ENCODE results near the gene ARTN.

The ARTN gene, protein sequence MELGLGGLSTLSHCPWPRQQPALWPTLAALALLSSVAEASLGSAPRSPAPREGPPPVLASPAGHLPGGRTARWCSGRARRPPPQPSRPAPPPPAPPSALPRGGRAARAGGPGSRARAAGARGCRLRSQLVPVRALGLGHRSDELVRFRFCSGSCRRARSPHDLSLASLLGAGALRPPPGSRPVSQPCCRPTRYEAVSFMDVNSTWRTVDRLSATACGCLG

GRCh38 chr1:43933386-43934100 lies at the start of gene ARTN:
Gene ARTN, plus strand, starts transcription at chr1:43933801. Its CDS starts 1,856 bp downstream, at chr1:43935657.
- DNase-seq (ENCODE audit: low read depth, low spot score): no peak

DNA sequence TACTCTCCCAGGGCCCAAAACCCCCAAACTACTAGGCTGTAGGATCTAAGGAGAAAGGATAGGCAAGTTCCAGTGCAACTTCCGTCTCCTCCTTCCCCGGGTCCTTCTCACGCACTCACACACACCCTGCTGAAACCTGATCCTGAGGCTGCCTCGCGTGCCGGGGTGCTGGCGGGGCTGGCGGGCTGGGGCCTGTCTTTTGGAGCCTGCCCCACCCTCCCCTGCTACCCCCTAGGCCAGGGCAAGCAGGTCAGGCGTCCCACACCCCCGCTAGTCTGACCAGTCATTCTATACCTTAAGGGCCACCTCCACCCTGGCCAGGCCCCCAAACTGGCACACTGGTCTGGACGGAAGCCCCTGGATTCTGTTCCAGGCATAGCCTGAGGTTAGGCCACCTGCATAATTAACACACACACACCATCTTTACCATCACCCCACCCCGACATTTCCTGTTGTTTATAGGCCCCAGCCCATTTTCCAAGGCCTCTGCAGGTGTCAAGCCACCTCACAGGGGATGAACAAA lies 48.3 kb upstream of the ARTN start:
- no peak for DNase-seq (ENCODE audit: low read depth, low spot score)

GRCh38 chr1:43887748-43888147 lies 45.9 kb upstream of the ARTN start:
- no peak for DNase-seq (ENCODE audit: low read depth, low spot score)

DNA sequence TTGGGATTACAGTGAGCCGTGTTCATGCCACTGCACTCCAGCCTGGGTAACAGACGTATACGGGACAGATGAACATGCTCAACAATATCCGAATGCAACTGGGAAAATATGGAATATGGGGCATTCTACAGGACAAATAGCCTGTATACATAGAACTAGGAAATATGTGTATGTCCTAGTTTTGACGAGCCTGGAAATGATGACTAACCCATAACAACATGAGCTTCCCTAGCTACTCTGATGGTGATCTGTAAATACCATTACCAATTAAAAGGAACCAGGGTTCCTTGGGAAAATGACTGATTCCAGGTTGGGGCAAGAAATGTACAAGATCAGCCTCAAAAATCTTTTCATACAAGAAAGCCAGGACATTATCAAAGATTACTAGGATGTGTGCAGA lies 42.8 kb upstream of the ARTN start:
- DNase-seq (ENCODE audit: low read depth, low spot score): no peak

DNA sequence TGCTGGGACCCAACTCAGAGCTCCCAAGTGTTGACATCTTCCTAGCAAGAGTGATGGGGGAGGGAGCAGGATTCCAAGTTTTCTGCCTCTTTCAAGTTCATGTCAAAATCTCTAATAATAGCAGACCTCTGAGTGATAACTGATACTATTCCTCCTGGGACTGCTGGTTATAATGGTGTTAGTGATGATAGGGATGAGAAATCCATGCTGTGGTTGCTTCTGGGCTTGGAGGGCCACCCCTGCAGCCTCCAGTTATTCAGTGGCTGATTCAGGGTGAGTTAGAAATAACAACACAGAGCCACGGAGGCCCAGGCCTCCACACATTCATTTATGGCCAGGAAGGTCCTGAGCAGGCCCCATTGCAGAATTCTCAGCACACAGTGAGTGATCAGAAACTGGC lies 40.6 kb upstream of the ARTN start:
- no peak for DNase-seq (ENCODE audit: low read depth, low spot score)

DNA sequence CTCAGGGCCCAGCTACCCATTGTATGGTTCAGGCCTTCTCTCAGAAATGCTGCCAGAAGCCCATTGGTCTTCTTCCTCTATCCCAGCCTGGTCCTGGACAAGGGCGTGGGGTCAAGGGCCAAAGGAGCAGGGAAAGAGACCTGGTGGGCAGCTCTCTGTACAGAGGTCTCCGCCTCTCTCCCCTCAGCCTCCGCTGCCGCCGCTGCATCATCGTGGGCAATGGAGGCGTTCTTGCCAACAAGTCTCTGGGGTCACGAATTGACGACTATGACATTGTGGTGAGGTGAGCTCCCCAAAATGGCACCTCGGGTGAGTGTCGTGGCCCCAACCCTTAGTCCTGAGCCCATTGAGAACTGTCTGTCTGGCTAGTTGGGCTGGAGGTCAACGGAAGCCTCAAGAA lies 34.6 kb upstream of the ARTN start:
- DNase-seq (ENCODE audit: low read depth, low spot score): no peak

DNA sequence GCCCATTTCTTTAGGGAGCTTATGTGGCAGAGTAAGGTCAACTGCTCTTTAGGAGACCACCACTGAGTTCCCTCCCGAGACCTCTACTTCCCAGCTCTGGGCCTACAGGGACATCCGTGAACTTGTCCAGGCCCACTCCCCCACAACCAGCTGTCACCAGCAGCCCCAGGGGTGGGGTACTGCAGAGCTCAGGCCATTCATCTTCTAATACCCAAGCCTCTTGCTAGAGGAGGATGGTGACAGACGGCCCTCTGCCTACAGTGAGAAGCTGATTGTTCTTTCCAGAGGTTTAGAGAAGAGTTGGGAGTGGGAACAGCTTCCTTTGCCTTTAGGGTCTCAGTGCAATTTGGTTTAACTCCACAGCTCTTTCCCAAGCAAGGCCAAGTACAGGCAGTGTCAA lies 33.2 kb upstream of the ARTN start:
- no peak for DNase-seq (ENCODE audit: low read depth, low spot score)

- DNase-seq (ENCODE audit: low read depth, low spot score): no peak
Measured at GRCh38 chr1:43901196-43901961, 32.2 kb upstream of the ARTN start.

DNA sequence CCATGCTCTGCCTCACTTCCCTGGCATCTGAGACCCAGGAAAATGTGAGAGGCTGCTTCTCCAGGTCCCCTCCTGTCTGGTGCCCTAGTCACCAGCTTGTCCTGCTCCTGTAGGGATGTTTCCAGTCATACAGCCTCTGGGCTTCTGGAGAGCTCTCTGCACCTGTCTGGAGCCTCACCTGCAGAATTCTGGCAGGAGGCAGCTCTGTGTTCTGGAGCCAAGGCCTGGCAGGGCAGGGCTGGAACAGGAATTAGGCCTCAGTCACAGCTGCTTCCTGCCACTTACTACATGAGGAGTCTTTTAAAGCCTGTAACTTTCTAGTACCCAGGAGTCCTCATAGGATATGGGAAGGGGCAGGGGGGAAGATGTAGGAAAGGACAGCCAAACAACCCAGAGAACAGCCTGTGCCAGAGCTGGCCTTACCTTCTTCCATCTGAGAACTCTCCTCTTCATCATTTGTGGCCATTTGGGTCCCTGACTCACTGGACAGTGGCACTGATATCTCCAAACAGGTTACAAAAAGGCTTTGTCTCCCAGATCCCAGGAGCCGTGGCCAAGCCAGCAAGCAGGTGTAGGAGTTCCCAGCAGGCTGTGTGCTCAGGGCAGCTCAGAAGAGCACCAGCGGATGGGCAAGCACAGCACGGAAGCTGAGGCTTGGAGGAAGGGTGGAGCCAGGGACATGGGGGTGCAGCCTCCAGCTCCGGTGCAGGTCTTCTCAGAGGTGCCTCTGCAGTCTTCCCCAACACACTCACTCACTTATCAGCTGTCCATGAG lies 31.4 kb upstream of the ARTN start:
- DNase-seq (ENCODE audit: low read depth, low spot score): no peak

DNA sequence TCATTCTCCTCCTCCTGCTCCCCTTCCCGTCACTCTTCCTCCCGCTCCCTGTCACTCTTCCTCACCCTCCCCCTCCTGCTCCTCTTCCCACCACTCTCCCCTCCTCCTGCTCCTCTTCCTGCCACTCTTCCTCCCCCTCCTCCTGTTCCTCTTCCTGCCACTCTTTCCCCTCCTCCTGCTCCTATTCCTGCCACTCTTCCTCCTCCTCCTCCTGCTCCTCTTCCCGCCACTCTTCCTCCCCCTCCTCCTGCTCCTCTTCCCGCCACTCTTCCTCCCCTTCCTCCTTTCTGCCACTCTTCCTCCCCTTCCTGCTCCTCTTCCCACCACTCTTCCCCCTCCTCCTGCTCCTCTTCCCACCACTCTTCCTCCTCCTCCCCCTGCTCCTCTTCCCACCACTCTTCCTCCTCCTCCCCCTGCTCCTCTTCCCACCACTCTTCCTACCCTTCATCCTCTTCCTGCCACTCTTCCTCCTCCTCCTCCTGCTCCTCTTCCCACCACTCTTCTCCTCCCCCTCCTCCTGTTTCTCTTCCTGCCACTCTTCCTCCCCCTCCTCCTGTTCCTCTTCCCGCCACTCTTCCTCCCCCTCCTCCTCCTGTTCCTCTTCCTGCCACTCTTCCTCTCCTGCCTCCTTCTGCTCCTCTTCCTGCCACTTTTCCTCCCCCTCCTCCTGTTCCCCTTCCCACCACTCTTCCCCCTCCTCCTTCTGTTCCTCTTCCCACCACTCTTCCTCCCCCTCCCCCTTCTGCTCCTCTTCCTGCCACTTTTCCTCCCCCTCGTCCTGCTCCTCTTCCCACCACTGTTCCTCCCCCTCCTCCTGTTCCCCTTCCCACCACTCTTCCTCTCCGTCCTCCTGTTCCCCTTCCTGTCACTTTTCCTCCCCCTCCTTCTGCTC lies 28.7 kb upstream of the ARTN start:
- no peak for DNase-seq (ENCODE audit: low read depth, low spot score)

GRCh38 chr1:43908226-43908625 lies 25.4 kb upstream of the ARTN start:
- DNase-seq (ENCODE audit: low read depth, low spot score): no peak

DNA sequence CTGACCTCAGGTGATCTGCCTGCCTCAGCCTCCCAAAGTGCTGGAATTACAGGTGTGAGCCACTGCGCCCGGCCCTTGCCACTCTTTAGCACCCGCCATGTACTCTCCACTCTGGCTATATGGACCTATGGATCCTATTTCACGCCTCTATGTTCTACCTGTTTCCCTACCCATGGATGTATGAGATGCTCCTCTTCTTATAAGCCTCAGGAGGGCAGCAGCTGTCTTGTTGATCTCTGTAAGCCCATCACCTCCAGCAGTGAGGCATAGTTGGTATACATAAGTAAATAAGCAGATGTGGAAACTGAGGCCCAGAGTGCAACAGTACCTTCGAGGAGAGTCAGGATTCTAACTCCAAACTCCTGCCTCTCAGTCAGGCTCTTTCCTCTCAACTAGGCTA lies 24.7 kb upstream of the ARTN start:
- no peak for DNase-seq (ENCODE audit: low read depth, low spot score)

- DNase-seq (ENCODE audit: low read depth, low spot score): no peak
Measured at GRCh38 chr1:43910343-43910742, 23.3 kb upstream of the ARTN start.

DNA sequence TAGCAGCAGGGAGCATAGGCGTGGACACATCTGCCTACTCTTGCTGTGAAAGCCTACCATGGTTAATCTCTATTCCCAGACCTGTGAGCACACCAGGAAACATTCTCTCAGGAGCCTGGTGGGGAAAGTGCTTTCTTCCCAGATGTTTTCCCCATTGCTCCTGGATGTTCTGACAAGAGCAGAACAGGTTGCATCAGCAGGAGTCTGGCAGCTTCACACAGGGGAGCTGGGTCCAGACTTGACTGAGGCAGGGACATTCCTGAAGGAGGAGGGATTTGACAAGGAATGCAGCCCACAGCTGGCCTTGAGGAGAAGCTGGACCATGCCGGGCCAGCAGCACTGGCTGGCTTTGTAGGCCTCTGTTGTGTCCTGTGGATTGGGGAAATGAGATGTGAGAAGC lies 21.0 kb upstream of the ARTN start:
- DNase-seq (ENCODE audit: low read depth, low spot score): no peak

DNA sequence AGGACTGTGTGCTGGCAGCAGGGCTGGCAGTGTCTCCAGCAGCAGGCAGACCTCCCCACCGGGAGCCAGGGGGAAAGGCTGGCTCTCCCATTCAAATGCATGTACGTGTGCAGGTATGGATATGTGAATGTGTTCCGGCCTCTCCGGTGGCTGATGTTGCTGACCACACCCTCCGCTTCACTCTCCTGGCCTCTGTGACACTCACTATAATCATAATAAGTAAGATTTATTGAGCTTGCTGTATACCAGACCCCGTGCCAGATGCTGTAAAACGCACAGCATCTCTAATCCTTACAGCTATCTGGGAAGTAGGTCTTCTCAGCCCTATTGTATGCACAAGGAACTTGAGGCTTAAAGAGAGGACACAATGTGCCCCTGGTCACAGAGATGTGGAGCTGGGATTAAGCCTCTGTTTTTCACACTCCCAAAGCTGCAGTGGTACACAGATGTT lies 20.5 kb upstream of the ARTN start:
- no peak for DNase-seq (ENCODE audit: low read depth, low spot score)

DNA sequence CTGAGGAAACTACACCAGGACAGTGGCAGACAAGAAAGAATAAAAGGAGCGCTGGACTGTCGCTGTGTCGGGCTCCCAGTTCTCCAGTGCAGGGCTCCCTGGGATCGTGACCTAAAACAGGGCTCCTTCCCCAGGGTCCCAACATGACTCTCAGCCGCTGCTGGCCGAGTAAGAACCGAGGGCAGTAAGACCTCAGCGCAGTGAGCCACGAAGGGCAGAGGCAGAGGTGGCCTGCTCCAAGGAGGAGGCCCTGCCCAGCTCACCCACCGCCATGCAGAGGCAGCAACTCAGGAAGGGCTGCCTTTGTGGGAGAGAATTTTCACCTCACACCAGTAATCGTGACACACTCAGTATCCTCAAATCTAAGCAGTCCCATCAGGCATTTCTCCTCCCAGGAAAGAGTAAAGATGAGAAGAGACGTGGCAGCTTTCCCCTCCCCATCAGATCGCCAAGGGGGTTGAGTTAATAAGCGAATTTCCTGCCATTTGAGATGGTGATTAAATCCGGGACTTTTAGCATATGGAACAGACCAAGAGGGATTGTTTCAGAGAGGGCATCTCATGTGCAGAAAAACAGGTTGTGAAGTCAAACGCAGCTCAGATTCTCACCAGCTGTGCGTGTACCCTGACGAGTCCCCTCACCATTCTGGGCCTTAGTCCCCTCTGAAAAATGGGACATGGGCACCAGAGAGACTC lies 19.8 kb upstream of the ARTN start:
- DNase-seq (ENCODE audit: low read depth, low spot score): no peak

GRCh38 chr1:43914576-43915525 lies 18.8 kb upstream of the ARTN start:
- no peak for DNase-seq (ENCODE audit: low read depth, low spot score)

GRCh38 chr1:43919906-43920305 lies 13.7 kb upstream of the ARTN start:
- no peak for DNase-seq (ENCODE audit: low read depth, low spot score)

DNA sequence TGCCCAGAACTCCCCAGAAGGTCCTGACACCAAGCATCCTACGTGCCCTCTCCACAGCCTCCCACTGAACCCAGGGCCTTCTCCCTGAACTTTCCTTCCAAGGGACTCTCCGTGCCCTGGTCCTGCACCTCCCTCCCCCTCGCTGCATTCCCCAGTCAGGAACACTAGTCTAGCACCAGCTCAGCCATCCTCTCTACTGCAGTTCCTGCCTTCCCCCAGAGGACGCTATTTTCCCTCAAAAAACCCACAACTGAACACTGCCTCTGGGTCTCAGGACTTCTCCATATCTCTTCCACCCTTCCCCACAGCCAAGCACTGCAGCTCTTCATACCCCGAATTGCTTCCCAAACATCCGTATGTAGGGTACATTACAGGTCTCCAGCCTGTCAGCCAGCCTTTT lies 12.6 kb upstream of the ARTN start:
- no peak for DNase-seq (ENCODE audit: low read depth, low spot score)
